HepG2 (cell line): ENCODE results near the gene SLC2A2. TPM values are rescaled to one million over a fixed set of nuclear protein-coding genes. Genes with fewer than 3 reads are reported as not detected.

Experiments
- ATAC-seq: fragments of 200-7000 bp; cut with Tn5 transposase; 3 replicates; pipeline ENCODE4 v1.9.1; 2020; ENCODE audit warnings: mild to moderate bottlenecking, moderate library complexity
- BruUV-seq: library from RNA; stranded (reverse); fragments of 400-500 nt; replicated peaks from 2 replicates; lab custom pipeline; 2021; lab: Mats Ljungman, UMichigan
- CTCF ChIA-PET: fragments of 300-600 bp; formaldehyde crosslinking; extraction: SDS; loops from one replicate; lab custom pipeline; 2021; ENCODE audit warnings: low total read pairs, inconsistent platforms, low intra/inter-chr PET ratio; lab: Yijun Ruan, JAX
- POLR2A ChIA-PET: fragments of 350-600 bp; sonication (Branson Sonifier 250); formaldehyde crosslinking; loops from one replicate; lab custom pipeline; 2020; ENCODE audit warnings: antibody characterized with exemption, inconsistent platforms; lab: Yijun Ruan, JAX
- DNase-seq: peaks from one replicate; pipeline ENCODE4 v3.0.0-alpha.2; 2015; ENCODE audit warnings: low spot score
- FAIRE-seq: peaks from 3 replicates; lab custom pipeline; 2011; peaks lifted over from hg19 to GRCh38; lab: Jason Lieb, UNC
- H2AFZ ChIP-seq: one replicate; pipeline ENCODE4 v1.6.1; 2011; ENCODE audit warnings: low read length, inconsistent platforms
- H3K27ac ChIP-seq: fragments of 300-600 bp; 3 replicates; pipeline ENCODE4 v1.8.0; 2011; ENCODE audit warnings: mixed run types, mild to moderate bottlenecking, mixed read lengths, low read length, inconsistent platforms; ENCODE audit not compliant: insufficient read depth; ENCODE audit errors: extremely low read length
- H3K27me3 ChIP-seq, 2 experiments: fragments of 200-600 bp in 1 of 2; 2 replicates in 1 of 2; 3 replicates in 1 of 2; pipeline versions ENCODE4 v1.6.0 to v1.8.0; 2011; ENCODE audit warnings: low read length in 2 of 2, mild to moderate bottlenecking in 2 of 2, moderate library complexity in 2 of 2, inconsistent platforms in 1 of 2; ENCODE audit not compliant: insufficient read depth in 2 of 2, control insufficient read depth in 1 of 2
- H3K36me3 ChIP-seq, 2 experiments: fragments of 200-600 bp in 1 of 2; replicated peaks in 1 of 2; 2 replicates in 1 of 2; 3 replicates in 1 of 2; pipeline versions ENCODE4 v1.5.1 to v1.8.0; 2011; ENCODE audit warnings: low read length in 2 of 2, inconsistent platforms in 1 of 2; ENCODE audit not compliant: insufficient read depth in 2 of 2, control insufficient read depth in 1 of 2
- H3K4me1 ChIP-seq: 2 replicates; pipeline ENCODE4 v1.5.1; 2012; ENCODE audit warnings: low read length, inconsistent platforms; ENCODE audit not compliant: insufficient read depth
- H3K4me2 ChIP-seq: 2 replicates; pipeline ENCODE4 v1.6.0; 2011; ENCODE audit warnings: low read depth, low read length, inconsistent platforms
- H3K4me3 ChIP-seq, 3 experiments: fragments of 200-600 bp in 1 of 3; sonication (generic), shearing (Covaris generic) in 1 of 3; replicated peaks in 1 of 3; 2 replicates each; pipeline ENCODE4 v1.5.1; 2011 to 2016; ENCODE audit warnings: low read length in 3 of 3, inconsistent platforms in 2 of 3, low read depth in 2 of 3, mild to moderate bottlenecking in 2 of 3, control low read depth in 1 of 3, mixed read lengths in 1 of 3; ENCODE audit not compliant: insufficient read depth in 1 of 3
- H3K79me2 ChIP-seq: one replicate; pipeline ENCODE4 v1.6.1; 2011; ENCODE audit warnings: low read length, inconsistent platforms; ENCODE audit not compliant: insufficient read depth
- H3K9ac ChIP-seq: 2 replicates; pipeline ENCODE4 v1.6.0; 2011; ENCODE audit warnings: mild to moderate bottlenecking, low read depth, low read length, inconsistent platforms; ENCODE audit not compliant: insufficient read depth
- H3K9me3 ChIP-seq: 2 replicates; pipeline ENCODE4 v1.5.1; 2012; ENCODE audit warnings: mild to moderate bottlenecking, low read length
- H4K20me1 ChIP-seq: 2 replicates; pipeline ENCODE4 v1.6.0; 2011; ENCODE audit warnings: inconsistent platforms, mild to moderate bottlenecking, low read length, moderate library complexity; ENCODE audit not compliant: insufficient read depth
- FOXA1 ChIP-seq, 2 experiments: fragments of 450-650 bp in 1 of 2; sonication (generic) in 1 of 2; formaldehyde crosslinking in 1 of 2; IDR thresholded peaks; 2 replicates each; pipeline versions ENCODE4 v1.4.0 to v1.6.1; 2016 to 2020; ENCODE audit warnings: missing genetic modification reagents in 1 of 2
- FOXC1 ChIP-seq: sonication (generic); formaldehyde crosslinking; IDR thresholded peaks from 2 replicates; pipeline ENCODE4 v1.8.0; 2022; ENCODE audit warnings: mild to moderate bottlenecking, missing genetic modification reagents, borderline replicate concordance
- GTF2F1 ChIP-seq: fragments of 150-350 bp; IDR thresholded peaks from 2 replicates; pipeline ENCODE4 v1.6.1; 2014; ENCODE audit warnings: low read length
- MYNN ChIP-seq: sonication (generic); formaldehyde crosslinking; IDR thresholded peaks from 2 replicates; pipeline ENCODE4 v1.4.0; 2020; ENCODE audit warnings: mild to moderate bottlenecking, low read depth, missing genetic modification reagents
- RARA ChIP-seq: IDR thresholded peaks from 2 replicates; pipeline ENCODE4 v1.6.1; 2016; ENCODE audit warnings: missing genetic modification reagents, missing compliant biosample characterization
- RORA ChIP-seq: sonication (generic); formaldehyde crosslinking; IDR thresholded peaks from 2 replicates; pipeline ENCODE4 v1.5.0; 2020; ENCODE audit warnings: mild to moderate bottlenecking, missing genetic modification reagents, moderate library complexity
- ZNF746 ChIP-seq: sonication (generic); formaldehyde crosslinking; IDR thresholded peaks from 2 replicates; pipeline ENCODE4 v1.8.0; 2022; ENCODE audit warnings: mild to moderate bottlenecking, missing genetic modification reagents
- WGBS: methylation state at CpG from one replicate; pipeline ENCODE4 v1.1.6; 2017; ENCODE audit warnings: low lambda C conversion rate; 5-methylcytosine and 5-hydroxymethylcytosine counted together
- in situ Hi-C: cut with HindIII; loops from 2 replicates; pipeline ENCODE4 v1.10.0; 2017; ENCODE audit warnings: low pct_unique_long_range_greater_than_20kb; ENCODE audit not compliant: extremely low pct_ligation_motif_present
- intact Hi-C: fragments of 100-400 bp; cut with micrococcal nuclease; formaldehyde crosslinking; loops from one replicate; pipeline ENCODE4 v1.10.0; 2022; ENCODE audit not compliant: unreplicated experiment
- polyA plus RNA-seq, 8 experiments: library from polyadenylated mRNA; depleted of rRNA in 3 of 8; stranded (reverse) in 7 of 8; unstranded in 1 of 8; fragments of >200 nt; fragmentation: Illumina TruSeq in 4 of 8; extraction: Trizol in 4 of 8; gene quantifications; 2 replicates each; pipeline versions ENCODE4 v1.2.1 to v1.2.3, GENCODE V29; 2011 to 2016; ENCODE audit warnings: low read depth in 4 of 8, missing spikeins in 1 of 8, mixed read lengths in 1 of 8; ENCODE audit not compliant: insufficient read depth in 1 of 8
- total RNA-seq, 5 experiments: library from RNA; depleted of rRNA; stranded (reverse); fragments of >200 nt; fragmentation: Illumina TruSeq; extraction: Trizol; gene quantifications; 2 replicates each; pipeline ENCODE4 v1.2.3, GENCODE V29; 2016; ENCODE audit warnings: low read depth in 1 of 5
- TF ChIP-seq, protein P1 (sequence below): sonication (generic); formaldehyde crosslinking; IDR thresholded peaks from 2 replicates; pipeline ENCODE4 v1.8.1; 2023; ENCODE audit warnings: missing genetic modification reagents, mild to moderate bottlenecking, borderline replicate concordance
- TF ChIP-seq, protein P2 (sequence below): sonication (generic); formaldehyde crosslinking; IDR thresholded peaks from 2 replicates; pipeline ENCODE4 v1.5.1; 2020; ENCODE audit warnings: mild to moderate bottlenecking, missing genetic modification reagents, moderate library complexity
- TF ChIP-seq, protein P3 (sequence below), 2 experiments: fragments of 450-650 bp in 1 of 2; sonication (generic) in 1 of 2; formaldehyde crosslinking in 1 of 2; IDR thresholded peaks; 2 replicates each; pipeline versions ENCODE4 v1.6.1 to v1.8.0; 2016 to 2022; ENCODE audit warnings: antibody characterized with exemption in 1 of 2, mild to moderate bottlenecking in 1 of 2, missing genetic modification reagents in 1 of 2

The SLC2A2 gene
- total and polyA plus RNA-seq, 2 of the 13 experiments (the other 11 are each of a cell fraction or from before 2014, with no cell fraction given): 19.5 to 23.2 TPM

DNA sequence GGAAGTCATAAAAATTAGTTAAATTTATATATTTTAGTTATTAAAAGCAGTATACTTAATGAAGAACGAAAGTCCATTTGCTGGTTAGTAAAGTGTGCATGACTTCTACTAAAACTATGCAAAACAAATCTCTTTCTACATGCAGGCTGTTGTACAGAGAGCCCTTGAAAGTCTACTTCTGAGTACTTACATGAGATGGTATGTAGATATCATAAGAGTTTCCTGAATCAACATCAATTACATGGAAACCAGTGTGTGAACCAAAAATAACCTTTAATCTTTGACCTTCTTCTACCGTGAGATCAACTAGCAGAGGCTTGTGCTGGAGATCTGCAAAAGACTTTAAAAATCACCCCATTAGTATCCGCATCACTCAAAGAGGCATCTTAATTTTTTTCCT, 42.1 kb upstream of the SLC2A2 start (continued):
- TF ChIP-seq ZNF746 (CRISPR knock-in tag): no peak
- no peak for TF ChIP-seq GTF2F1
- peak; percentile 53; the same call in 1 of the 2 replicates for TF ChIP-seq RARA (CRISPR knock-in tag)
- TF ChIP-seq, protein P1, sequence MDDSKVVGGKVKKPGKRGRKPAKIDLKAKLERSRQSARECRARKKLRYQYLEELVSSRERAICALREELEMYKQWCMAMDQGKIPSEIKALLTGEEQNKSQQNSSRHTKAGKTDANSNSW (CRISPR knock-in tag): no peak
- TF ChIP-seq FOXA1 (IDR thresholded peaks at IDR 0.05): no peak
- TF ChIP-seq FOXA1 (CRISPR knock-in tag; IDR thresholded peaks at IDR 0.05): peak; percentile 10; the same call in 1 of the 2 replicates

DNA sequence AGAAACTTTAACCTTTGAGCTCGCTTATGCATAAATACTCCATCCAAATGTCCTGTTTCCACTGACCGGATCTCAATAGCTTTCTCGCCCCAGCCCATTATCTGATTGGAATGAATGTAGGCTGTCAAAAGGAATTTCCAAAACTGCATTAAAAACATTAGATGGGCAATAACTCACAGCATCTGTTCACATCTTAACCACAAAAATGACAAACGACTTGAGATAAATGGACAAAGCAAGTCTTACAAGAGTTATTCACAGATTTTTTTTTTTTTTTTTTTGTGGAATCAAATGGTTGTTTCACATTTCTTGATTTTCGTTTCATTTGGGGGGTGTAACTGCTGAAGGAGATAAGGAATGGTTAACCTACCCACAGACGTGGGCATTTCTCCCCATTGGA, 39.7 kb upstream of the SLC2A2 start:
- in situ Hi-C loops (no loop called here), intact Hi-C loops (no loop called here)
- no peaks in the 10 kb centered on the region for H3K36me3 ChIP-seq
- peaks cover 22% of the 10 kb centered on the region for H3K4me1 ChIP-seq
- H4K20me1 ChIP-seq: no peaks in the 10 kb centered on the region
- CTCF ChIA-PET: no interaction called here
- no peak for DNase-seq
- POLR2A ChIA-PET: no interaction called here
- no peak overlapping the region for H3K27ac ChIP-seq
- 90% methylated on average over 6 of the region's 6 CpGs for WGBS
- no peak overlapping the region for H3K4me3 ChIP-seq
- no peaks in the 10 kb centered on the region for H3K79me2 ChIP-seq
- no peak for ATAC-seq
- no peak overlapping the region for H3K9ac ChIP-seq
- H2AFZ ChIP-seq: no peak overlapping the region
- no peak overlapping the region for H3K4me2 ChIP-seq
- no peaks in the 10 kb centered on the region for H3K27me3 ChIP-seq
- no peak for FAIRE-seq
- BruUV-seq: no TSS peak
- no peaks in the 10 kb centered on the region for H3K9me3 ChIP-seq
- no peak for TF ChIP-seq FOXC1 (CRISPR knock-in tag)
- TF ChIP-seq RORA (CRISPR knock-in tag): no peak
- TF ChIP-seq, protein P2, sequence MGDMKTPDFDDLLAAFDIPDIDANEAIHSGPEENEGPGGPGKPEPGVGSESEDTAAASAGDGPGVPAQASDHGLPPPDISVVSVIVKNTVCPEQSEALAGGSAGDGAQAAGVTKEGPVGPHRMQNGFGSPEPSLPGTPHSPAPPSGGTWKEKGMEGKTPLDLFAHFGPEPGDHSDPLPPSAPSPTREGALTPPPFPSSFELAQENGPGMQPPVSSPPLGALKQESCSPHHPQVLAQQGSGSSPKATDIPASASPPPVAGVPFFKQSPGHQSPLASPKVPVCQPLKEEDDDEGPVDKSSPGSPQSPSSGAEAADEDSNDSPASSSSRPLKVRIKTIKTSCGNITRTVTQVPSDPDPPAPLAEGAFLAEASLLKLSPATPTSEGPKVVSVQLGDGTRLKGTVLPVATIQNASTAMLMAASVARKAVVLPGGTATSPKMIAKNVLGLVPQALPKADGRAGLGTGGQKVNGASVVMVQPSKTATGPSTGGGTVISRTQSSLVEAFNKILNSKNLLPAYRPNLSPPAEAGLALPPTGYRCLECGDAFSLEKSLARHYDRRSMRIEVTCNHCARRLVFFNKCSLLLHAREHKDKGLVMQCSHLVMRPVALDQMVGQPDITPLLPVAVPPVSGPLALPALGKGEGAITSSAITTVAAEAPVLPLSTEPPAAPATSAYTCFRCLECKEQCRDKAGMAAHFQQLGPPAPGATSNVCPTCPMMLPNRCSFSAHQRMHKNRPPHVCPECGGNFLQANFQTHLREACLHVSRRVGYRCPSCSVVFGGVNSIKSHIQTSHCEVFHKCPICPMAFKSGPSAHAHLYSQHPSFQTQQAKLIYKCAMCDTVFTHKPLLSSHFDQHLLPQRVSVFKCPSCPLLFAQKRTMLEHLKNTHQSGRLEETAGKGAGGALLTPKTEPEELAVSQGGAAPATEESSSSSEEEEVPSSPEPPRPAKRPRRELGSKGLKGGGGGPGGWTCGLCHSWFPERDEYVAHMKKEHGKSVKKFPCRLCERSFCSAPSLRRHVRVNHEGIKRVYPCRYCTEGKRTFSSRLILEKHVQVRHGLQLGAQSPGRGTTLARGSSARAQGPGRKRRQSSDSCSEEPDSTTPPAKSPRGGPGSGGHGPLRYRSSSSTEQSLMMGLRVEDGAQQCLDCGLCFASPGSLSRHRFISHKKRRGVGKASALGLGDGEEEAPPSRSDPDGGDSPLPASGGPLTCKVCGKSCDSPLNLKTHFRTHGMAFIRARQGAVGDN (CRISPR knock-in tag): no peak
- TF ChIP-seq, protein P3, sequence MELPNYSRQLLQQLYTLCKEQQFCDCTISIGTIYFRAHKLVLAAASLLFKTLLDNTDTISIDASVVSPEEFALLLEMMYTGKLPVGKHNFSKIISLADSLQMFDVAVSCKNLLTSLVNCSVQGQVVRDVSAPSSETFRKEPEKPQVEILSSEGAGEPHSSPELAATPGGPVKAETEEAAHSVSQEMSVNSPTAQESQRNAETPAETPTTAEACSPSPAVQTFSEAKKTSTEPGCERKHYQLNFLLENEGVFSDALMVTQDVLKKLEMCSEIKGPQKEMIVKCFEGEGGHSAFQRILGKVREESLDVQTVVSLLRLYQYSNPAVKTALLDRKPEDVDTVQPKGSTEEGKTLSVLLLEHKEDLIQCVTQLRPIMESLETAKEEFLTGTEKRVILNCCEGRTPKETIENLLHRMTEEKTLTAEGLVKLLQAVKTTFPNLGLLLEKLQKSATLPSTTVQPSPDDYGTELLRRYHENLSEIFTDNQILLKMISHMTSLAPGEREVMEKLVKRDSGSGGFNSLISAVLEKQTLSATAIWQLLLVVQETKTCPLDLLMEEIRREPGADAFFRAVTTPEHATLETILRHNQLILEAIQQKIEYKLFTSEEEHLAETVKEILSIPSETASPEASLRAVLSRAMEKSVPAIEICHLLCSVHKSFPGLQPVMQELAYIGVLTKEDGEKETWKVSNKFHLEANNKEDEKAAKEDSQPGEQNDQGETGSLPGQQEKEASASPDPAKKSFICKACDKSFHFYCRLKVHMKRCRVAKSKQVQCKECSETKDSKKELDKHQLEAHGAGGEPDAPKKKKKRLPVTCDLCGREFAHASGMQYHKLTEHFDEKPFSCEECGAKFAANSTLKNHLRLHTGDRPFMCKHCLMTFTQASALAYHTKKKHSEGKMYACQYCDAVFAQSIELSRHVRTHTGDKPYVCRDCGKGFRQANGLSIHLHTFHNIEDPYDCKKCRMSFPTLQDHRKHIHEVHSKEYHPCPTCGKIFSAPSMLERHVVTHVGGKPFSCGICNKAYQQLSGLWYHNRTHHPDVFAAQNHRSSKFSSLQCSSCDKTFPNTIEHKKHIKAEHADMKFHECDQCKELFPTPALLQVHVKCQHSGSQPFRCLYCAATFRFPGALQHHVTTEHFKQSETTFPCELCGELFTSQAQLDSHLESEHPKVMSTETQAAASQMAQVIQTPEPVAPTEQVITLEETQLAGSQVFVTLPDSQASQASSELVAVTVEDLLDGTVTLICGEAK (IDR thresholded peaks at IDR 0.05): no peak
- TF ChIP-seq, protein P3 (CRISPR knock-in tag; IDR thresholded peaks at IDR 0.05): no peak
- no peak for TF ChIP-seq MYNN (CRISPR knock-in tag)
